ENCODE data around the gene SPC24.
"Not testable (repeated sequence)": the region's sequence is repeated elsewhere in the genome, so short reads cannot be mapped to it uniquely, and the experiment has no call there.

SPC24 gene

GRCh38 chr19:11123114-11123513, 32.5 kb downstream of the SPC24 start:
- H3K4me1 ChIP-seq (ENCODE audit: insufficient read depth, low read length, severe bottlenecking): no peaks in the 10 kb centered on the region
- no peaks in the 10 kb centered on the region for H3K9me2 ChIP-seq (ENCODE audit: low read depth, low read length)
- no peak overlapping the region for H2AFZ ChIP-seq (ENCODE audit: low read length)
- no peaks in the 10 kb centered on the region for H3K79me2 ChIP-seq (ENCODE audit: insufficient read depth, low read length)
- H3K4me3 ChIP-seq (ENCODE audit: low read depth, low read length, poor library complexity, severe bottlenecking): no peak overlapping the region
- H4K20me1 ChIP-seq (ENCODE audit: insufficient read depth, low read length): no peaks in the 10 kb centered on the region
- H3K36me3 ChIP-seq (ENCODE audit: insufficient read depth, low read length): peaks cover 92% of the 10 kb centered on the region
- H3K9me3 ChIP-seq (ENCODE audit: low read length): no peaks in the 10 kb centered on the region
- H3K4me2 ChIP-seq (ENCODE audit: low read length): no peak overlapping the region
- no peak for TF ChIP-seq CTCF (IDR thresholded peaks at IDR 0.05; ENCODE audit: low read length)
- TF ChIP-seq EZH2 (IDR thresholded peaks at IDR 0.05; ENCODE audit: borderline replicate concordance, low read length): no peak
- H3F3A ChIP-seq (ENCODE audit: insufficient read depth, low read length): no peaks in the 10 kb centered on the region
- no peaks in the 10 kb centered on the region for H3K27me3 ChIP-seq (ENCODE audit: insufficient read depth, low read length)
- H3K27ac ChIP-seq (ENCODE audit: low read depth, low read length, poor library complexity, severe bottlenecking): no peak overlapping the region
- no peak overlapping the region for H3K9ac ChIP-seq (ENCODE audit: low read length)

GRCh38 chr19:11121963-11122362, 33.6 kb downstream of the SPC24 start:
- not testable (repeated sequence) for H3K9me2 ChIP-seq (ENCODE audit: low read depth, low read length); H3K4me1 ChIP-seq (ENCODE audit: insufficient read depth, low read length, severe bottlenecking); H3K4me2 ChIP-seq (ENCODE audit: low read length); H4K20me1 ChIP-seq (ENCODE audit: insufficient read depth, low read length); H3K9ac ChIP-seq (ENCODE audit: low read length); H3K79me2 ChIP-seq (ENCODE audit: insufficient read depth, low read length); H3F3A ChIP-seq (ENCODE audit: insufficient read depth, low read length); H2AFZ ChIP-seq (ENCODE audit: low read length); H3K27ac ChIP-seq (ENCODE audit: low read depth, low read length, poor library complexity, severe bottlenecking); H3K9me3 ChIP-seq (ENCODE audit: low read length); H3K4me3 ChIP-seq (ENCODE audit: low read depth, low read length, poor library complexity, severe bottlenecking); H3K27me3 ChIP-seq (ENCODE audit: insufficient read depth, low read length)
- peaks cover 92% of the 10 kb centered on the region for H3K36me3 ChIP-seq (ENCODE audit: insufficient read depth, low read length)

DNA sequence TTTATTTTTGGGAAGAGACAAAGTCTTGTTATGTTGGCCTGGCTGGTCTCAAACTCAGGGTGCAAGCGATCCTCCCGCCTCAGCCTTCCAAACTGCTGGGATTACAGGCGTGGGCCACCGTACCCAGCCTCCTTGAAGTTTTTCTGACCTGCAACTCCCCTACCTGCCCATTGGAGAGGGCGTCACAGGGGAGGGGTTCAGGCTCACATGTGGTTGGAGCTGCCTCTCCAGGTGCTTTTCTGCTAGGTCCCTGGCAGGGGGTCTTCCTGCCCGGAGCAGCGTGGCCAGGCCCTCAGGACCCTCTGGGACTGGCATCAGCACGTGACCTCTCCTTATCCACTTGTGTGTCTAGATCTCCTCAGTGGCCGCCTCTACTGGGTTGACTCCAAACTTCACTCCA, 39.1 kb downstream of the SPC24 start:
- Histone ChIP-seq H3K9me3 (ENCODE audit: low read length) (no peaks in the 10 kb centered on the region), H3K79me2 (ENCODE audit: insufficient read depth, low read length) (no peaks in the 10 kb centered on the region), H2AFZ (ENCODE audit: low read length) (no peak overlapping the region), H3K4me1 (ENCODE audit: insufficient read depth, low read length, severe bottlenecking) (no peaks in the 10 kb centered on the region), H3K27me3 (ENCODE audit: insufficient read depth, low read length) (no peaks in the 10 kb centered on the region), H3K36me3 (ENCODE audit: insufficient read depth, low read length) (peaks cover 98% of the 10 kb centered on the region), H3K9ac (ENCODE audit: low read length) (no peak overlapping the region), H3K27ac (ENCODE audit: low read depth, low read length, poor library complexity, severe bottlenecking) (no peak overlapping the region), H3K4me2 (ENCODE audit: low read length) (no peak overlapping the region), H3K4me3 (ENCODE audit: low read depth, low read length, poor library complexity, severe bottlenecking) (no peak overlapping the region), H3K9me2 (ENCODE audit: low read depth, low read length) (no peaks in the 10 kb centered on the region), H4K20me1 (ENCODE audit: insufficient read depth, low read length) (no peaks in the 10 kb centered on the region), H3F3A (ENCODE audit: insufficient read depth, low read length) (no peaks in the 10 kb centered on the region)
- TF ChIP-seq CTCF (IDR thresholded peaks at IDR 0.05; ENCODE audit: low read length): no peak
- TF ChIP-seq EZH2 (IDR thresholded peaks at IDR 0.05; ENCODE audit: borderline replicate concordance, low read length): no peak

- Histone ChIP-seq H3K79me2 (ENCODE audit: insufficient read depth, low read length) (no peaks in the 10 kb centered on the region), H4K20me1 (ENCODE audit: insufficient read depth, low read length) (no peaks in the 10 kb centered on the region), H3K4me1 (ENCODE audit: insufficient read depth, low read length, severe bottlenecking) (no peaks in the 10 kb centered on the region), H3K4me3 (ENCODE audit: low read depth, low read length, poor library complexity, severe bottlenecking) (no peak overlapping the region), H3K36me3 (ENCODE audit: insufficient read depth, low read length) (peaks cover 98% of the 10 kb centered on the region), H3K9ac (ENCODE audit: low read length) (no peak overlapping the region), H3K9me2 (ENCODE audit: low read depth, low read length) (no peaks in the 10 kb centered on the region), H3K9me3 (ENCODE audit: low read length) (no peaks in the 10 kb centered on the region), H3K4me2 (ENCODE audit: low read length) (no peak overlapping the region), H3F3A (ENCODE audit: insufficient read depth, low read length) (no peaks in the 10 kb centered on the region), H2AFZ (ENCODE audit: low read length) (no peak overlapping the region), H3K27ac (ENCODE audit: low read depth, low read length, poor library complexity, severe bottlenecking) (no peak overlapping the region), H3K27me3 (ENCODE audit: insufficient read depth, low read length) (no peaks in the 10 kb centered on the region)
- TF ChIP-seq CTCF (IDR thresholded peaks at IDR 0.05; ENCODE audit: low read length) (no peak), EZH2 (IDR thresholded peaks at IDR 0.05; ENCODE audit: borderline replicate concordance, low read length) (no peak)
Observed at GRCh38 chr19:11115895-11116446, 39.6 kb downstream of the SPC24 start.
